IPS-18c (cell line): ENCODE results near the gene PLCH1.

Source experiments
- H3K4me3 ChIP-seq: 2 replicates; pipeline ENCODE4 v1.7.0; 2013; ENCODE audit warnings: low read depth, mild to moderate bottlenecking, low read length, moderate library complexity; ENCODE audit not compliant: insufficient read depth
- H3K9me3 ChIP-seq: one replicate; pipeline ENCODE4 v1.6.1; 2013; ENCODE audit warnings: mild to moderate bottlenecking, low read length, moderate library complexity; ENCODE audit not compliant: control insufficient read depth, insufficient read depth

The PLCH1 gene

GRCh38 chr3:155704061-155704460, 40.8 kb downstream of the PLCH1 start:
- no peak overlapping the region for H3K4me3 ChIP-seq
- H3K9me3 ChIP-seq: no peaks in the 10 kb centered on the region

- Histone ChIP-seq H3K9me3 (no peaks in the 10 kb centered on the region), H3K4me3 (no peak overlapping the region)
Measured at GRCh38 chr3:155702745-155703591, 41.9 kb downstream of the PLCH1 start.

GRCh38 chr3:155701882-155702465, 42.9 kb downstream of the PLCH1 start:
- Histone ChIP-seq H3K4me3 (no peak overlapping the region), H3K9me3 (no peaks in the 10 kb centered on the region)

GRCh38 chr3:155697542-155697941, 47.3 kb downstream of the PLCH1 start:
- Histone ChIP-seq H3K4me3 (no peak overlapping the region), H3K9me3 (no peaks in the 10 kb centered on the region)

GRCh38 chr3:155690921-155691320, 54.0 kb downstream of the PLCH1 start:
- Histone ChIP-seq H3K9me3 (no peaks in the 10 kb centered on the region), H3K4me3 (no peak overlapping the region)

GRCh38 chr3:155688481-155688880, 56.4 kb downstream of the PLCH1 start:
- Histone ChIP-seq H3K4me3 (no peak overlapping the region), H3K9me3 (no peaks in the 10 kb centered on the region)

GRCh38 chr3:155683344-155683720, 61.5 kb downstream of the PLCH1 start:
- no peak overlapping the region for H3K4me3 ChIP-seq

GRCh38 chr3:155682426-155683343, 62.2 kb downstream of the PLCH1 start:
- no peak overlapping the region for H3K4me3 ChIP-seq
- no peaks in the 10 kb centered on the region for H3K9me3 ChIP-seq

More at GRCh38 chr3:155683344-155683720, 61.5 kb downstream of the PLCH1 start:
- no peaks in the 10 kb centered on the region for H3K9me3 ChIP-seq

- no peaks in the 10 kb centered on the region for H3K9me3 ChIP-seq
- H3K4me3 ChIP-seq: no peak overlapping the region
Measured at GRCh38 chr3:155676252-155676981, 68.5 kb downstream of the PLCH1 start.

- H3K4me3 ChIP-seq: no peak overlapping the region
- no peaks in the 10 kb centered on the region for H3K9me3 ChIP-seq
Measured at GRCh38 chr3:155675094-155675493, 69.8 kb downstream of the PLCH1 start.

- no peak overlapping the region for H3K4me3 ChIP-seq
Measured at GRCh38 chr3:155673421-155673820, 71.5 kb downstream of the PLCH1 start.

GRCh38 chr3:155670335-155670734, 74.5 kb downstream of the PLCH1 start:
- H3K4me3 ChIP-seq: no peak overlapping the region
- H3K9me3 ChIP-seq: no peaks in the 10 kb centered on the region

More at GRCh38 chr3:155673421-155673820, 71.5 kb downstream of the PLCH1 start:
- H3K9me3 ChIP-seq: no peaks in the 10 kb centered on the region

- Histone ChIP-seq H3K4me3 (no peak overlapping the region), H3K9me3 (no peaks in the 10 kb centered on the region)
Measured at GRCh38 chr3:155667988-155668387, 76.9 kb downstream of the PLCH1 start.

GRCh38 chr3:155664925-155665695, 79.8 kb downstream of the PLCH1 start:
- Histone ChIP-seq H3K4me3 (no peak overlapping the region), H3K9me3 (no peaks in the 10 kb centered on the region)

- Histone ChIP-seq H3K4me3 (no peak overlapping the region), H3K9me3 (no peaks in the 10 kb centered on the region)
Measured at GRCh38 chr3:155663467-155664212, 81.2 kb downstream of the PLCH1 start.

GRCh38 chr3:155661760-155662159, 83.1 kb downstream of the PLCH1 start:
- H3K9me3 ChIP-seq: no peaks in the 10 kb centered on the region
- H3K4me3 ChIP-seq: no peak overlapping the region
